Right kidney (tissue), 1 donor: ENCODE measurements around the gene PCBP3.
"Not testable (repeated sequence)": the region's sequence is repeated elsewhere in the genome, so short reads cannot be mapped to it uniquely, and the experiment has no call there.

Experiments
- DNase-seq: peaks from one replicate; pipeline ENCODE4 v3.0.0-alpha.2; 2016

Gene PCBP3

DNA sequence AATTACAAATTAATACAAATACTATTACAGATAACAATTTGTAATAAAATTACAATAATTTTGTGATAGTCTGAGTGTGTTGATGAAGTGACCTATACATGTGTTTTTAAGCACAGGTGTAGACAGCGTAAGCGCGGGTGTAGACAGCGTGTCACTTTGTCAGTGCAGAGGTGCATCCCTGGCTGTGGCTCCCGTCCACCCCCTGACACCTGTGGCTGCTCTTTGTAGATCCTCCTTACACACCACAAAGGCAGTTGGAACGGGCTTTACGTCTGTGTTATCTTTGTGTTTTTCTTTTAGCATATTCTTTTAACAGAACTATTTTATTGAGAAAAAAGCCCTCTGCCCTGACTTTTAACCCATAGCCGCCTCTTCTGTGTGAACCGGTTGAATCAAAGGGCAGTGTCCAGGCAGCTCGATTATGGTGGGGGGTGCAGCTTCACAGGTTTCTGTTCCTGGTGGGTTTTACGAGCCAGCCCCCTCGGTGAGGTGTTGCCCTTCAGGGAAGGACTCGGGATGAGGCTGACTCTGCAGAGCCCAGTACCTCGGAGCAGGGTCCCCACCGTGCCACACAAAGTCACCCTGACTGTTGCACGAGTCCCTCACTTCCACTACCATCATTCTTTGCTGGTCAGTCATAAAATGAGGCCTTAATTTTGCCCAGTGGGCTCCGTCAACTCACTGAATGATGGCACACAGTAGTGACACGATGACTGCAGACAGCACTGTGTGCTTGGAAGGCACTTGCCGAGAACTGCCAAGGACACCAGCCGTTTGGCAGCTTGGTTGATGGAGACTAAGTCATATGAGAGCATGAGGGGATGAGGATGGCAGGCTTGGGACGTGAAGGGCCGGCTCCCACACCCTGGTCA lies 251.6 kb downstream of the PCBP3 start:
- no peak for DNase-seq

DNA sequence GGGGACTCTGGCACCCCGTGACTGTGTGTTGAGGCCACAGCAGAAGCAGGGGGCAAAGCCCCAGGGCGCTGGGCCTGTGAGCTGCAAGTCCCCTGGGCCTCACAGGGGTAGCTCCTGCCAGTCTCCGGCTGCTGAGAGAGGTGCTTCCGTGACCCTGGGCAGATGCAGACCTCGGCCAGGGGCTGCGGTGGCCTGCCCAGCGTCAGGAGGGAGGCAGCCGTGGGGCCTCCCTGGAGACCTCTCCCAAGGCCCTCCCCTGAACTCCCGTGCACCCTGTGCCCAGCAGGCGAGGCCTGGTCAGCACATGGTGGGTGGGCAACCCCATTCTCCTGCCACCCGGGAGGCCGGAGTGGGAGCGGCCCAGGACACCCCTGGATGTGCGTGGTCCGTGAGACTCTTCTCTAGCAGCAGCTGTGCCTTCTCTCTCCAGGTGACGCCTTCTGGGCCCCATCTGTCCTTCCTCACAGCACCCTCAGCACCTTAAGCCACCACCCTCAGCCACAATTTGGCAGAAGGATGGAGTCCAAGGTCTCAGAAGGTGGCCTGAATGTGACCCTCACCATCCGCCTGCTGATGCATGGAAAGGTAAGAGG lies 252.3 kb downstream of the PCBP3 start:
- no peak for DNase-seq

GRCh38 chr21:45896431-45896830 lies 252.9 kb downstream of the PCBP3 start:
- DNase-seq, result not testable (repeated sequence)

DNA sequence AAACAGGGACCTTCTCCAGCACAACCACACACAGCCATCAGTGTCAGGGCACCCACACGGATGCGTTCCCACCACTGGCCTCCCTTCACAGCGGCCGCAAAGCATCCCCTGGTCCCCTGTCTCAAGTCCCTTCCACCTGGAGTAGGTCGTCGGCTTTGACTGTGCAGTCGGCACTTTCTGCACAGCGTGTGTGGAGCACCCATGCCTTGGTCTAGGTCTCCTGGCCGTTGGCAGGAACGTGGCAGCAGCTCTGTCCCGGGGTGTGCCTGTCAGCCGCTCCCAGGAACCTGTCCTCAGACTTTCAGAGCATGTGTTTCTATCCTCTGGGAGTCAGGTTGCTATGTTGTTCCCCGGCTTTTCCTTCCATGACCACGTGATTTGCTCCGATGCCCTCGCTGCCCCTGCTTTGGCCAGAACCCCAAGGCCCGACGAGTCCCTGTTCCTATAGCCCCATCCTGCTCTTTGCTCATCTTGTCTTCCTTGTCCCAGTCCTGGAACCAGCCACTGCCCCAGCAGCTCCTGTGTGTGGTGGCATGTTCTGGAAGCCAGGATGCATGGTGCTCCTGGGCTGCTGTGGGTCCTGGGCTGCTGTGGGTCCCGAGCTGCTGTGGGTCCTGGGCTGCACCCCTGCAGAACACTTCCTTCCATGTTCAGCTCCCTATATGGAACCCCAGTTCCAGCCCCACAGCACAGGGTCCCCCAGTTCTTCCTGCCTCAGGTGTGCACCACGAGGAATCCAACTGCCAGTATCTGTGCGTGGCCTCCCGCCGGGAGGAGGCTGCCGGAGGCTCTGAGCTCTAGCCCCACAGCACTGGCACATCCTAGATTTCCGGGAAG lies 253.9 kb downstream of the PCBP3 start:
- no peak for DNase-seq

GRCh38 chr21:45898028-45898350 lies 254.5 kb downstream of the PCBP3 start:
- no peak for DNase-seq

GRCh38 chr21:45898781-45899180 lies 255.3 kb downstream of the PCBP3 start:
- DNase-seq, result no peak

DNA sequence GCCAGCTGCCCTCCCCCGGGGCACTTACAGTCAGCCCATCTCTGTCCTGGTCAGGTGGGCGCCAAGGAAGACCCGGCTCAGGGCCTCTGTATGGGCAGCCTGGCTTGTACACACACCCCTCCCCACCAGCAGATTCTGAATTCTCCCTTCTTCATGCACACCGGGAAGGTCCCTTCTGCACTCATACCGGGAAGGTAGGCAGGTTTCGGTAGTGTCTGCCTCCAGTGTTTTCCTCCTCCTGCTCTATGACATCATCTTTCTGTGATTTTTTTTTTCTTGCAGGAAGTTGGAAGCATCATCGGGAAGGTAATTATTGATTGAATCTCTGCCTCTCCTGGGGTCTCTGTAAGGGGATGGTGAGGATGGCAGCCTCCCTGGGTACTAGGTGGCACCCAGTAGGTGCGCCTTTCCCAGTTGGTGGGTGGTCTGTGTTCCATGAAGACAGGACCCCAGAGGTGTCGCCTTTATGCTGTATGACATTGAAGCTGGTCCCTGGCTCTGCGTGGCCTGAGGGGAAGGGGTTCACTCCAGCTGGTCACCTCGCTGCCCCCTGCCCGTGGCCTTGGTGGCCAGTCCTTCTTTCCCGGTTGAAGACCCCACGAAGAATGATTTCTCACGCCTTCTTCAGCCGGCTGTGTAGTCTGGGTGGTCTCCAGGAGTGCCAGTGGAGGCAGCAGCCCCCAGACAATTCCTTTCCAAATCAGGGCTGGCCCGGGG lies 255.9 kb downstream of the PCBP3 start:
- no peak for DNase-seq

DNA sequence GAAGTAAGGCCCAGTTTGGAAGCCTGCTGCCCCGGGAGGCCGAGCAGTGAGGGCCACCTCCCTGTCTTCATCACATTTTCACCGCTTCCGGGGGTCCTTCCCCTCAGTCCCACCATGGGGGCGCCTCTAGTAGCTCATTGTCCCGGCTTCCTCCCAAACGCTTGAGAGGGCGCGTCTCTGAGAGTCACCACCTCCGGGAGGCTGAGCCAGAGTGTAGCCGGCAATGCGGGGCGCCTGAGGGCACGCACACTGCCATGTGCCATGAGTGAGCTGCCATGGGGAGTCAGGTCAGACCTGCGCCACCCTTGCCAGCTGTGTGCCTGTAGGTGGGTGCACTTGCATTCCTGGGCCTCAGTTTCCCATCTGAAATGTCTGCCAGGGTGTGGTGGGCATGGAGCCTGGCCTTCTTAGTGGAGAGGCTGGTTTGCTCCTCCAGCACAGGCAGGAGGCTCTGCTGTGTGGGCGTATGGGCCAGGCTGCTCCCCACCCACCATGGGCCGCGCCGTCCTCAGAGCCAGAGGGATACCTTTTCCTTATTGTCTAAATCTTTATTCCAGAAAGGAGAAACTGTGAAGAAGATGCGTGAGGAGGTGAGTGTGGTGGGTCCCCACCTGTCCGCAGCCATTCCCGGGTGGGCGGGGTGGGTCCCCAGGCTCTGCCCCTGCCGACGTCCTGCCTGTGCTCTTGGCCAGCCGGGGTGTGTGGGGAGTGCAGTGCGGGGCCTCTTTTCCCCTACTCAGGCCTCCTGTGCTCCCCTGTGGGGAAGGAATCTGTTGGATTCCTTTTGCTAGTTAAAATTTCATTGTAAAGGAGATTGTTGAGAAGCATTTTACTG lies 256.7 kb downstream of the PCBP3 start:
- no peak for DNase-seq

GRCh38 chr21:45901061-45901690 lies 257.7 kb downstream of the PCBP3 start:
- no peak for DNase-seq

DNA sequence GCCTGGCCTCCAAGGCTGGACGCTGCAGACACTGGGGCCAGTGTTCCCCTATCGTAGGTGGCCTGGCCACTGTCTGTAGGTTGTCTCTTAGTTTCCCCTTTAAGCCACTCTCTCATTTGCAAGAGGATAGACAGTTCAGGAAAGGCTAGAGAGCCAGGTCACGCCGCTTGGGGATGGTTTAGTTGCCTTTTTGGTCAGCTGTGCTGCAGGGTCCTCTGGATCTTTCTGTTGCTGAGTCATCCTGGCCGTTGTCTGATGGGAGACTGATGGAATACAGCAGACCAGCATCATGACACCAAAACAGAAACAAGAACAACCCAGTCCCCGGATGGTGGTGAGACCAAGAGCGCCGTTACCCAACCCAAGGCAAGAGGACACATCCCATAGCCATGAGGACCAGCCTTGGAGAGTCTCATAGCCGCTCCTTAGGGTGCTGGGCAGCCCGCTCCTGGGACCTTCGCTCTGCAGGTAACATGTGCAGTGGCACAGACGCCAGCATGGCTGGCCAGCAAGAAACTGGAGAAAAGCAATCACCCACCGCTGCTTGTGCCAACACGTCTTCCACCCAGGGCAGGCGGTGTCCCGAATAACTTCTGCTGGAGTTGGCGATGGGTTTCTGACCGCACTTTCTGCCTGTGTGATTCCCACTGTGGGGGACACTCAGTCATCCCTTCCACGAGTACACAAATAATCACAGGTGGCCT lies 258.9 kb downstream of the PCBP3 start:
- no peak for DNase-seq

DNA sequence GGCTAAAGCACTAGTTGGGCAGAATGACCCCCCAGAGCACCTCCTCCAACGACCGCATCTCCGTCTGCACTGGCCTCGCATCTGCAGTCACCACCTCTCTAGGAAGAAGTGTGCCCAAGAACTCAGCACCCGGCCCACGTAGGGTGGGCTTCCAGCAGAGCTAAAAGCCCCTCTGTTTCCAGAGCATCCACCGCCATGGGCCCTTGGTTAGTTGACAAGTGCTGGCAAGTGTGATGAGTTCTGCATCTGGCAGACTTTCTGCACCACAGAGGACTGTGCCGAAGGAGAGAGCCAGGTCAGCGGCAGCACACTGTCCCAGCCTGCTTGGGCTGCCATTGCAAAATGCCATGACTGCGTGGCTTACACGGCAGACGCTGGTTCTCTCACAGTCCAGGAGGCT lies 261.7 kb downstream of the PCBP3 start:
- DNase-seq, result no peak

DNA sequence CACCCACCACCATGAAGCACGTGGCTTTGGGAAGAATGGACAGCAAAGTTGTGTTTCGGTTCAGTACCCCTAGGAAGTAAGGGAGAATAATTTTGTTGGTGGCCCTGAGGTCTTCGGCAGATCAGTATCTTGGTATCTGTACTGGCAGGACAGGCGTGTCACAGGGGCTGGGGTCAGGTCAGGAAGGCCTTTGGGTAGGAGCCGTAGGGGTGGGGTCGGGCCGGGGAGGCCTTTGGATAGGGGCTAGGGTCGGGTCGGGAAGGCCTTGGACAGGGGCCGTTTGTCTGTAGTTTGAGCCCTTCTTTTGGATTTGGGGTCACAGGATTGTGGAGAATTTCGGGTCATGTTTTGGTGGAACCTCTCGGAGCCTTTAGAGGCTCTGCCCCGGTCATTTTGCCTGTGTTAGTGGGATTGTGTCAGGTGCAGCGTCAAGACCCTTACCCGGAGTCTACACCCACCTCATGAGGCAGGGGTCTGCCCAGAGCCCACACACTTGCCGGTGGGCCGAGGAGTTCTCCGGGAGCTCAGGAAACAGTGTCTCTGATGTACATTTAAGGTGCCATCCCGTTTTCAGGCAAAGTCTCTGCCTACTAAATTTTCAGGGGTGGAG lies 262.8 kb downstream of the PCBP3 start:
- no peak for DNase-seq

DNA sequence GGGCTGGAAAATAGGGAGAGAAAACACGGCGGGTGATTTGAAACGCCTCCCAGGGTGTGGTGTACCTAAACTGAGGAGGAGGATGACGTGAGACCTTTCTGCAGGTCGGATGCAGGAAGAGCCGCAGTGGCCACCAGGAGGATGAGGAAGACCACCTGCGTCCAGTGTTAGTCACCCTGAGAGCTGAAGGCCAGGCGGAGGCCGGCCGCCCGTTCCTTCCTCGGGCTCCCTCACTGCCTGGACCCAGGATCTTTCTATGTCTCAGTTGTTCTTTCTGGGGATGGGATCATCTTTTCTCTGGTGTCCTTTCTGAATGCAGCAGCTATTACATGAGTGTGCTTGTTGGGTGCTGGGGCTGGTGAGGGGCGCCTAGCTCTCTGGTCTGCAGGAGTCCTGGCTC lies 263.3 kb downstream of the PCBP3 start:
- no peak for DNase-seq

- DNase-seq, result no peak
Observed at GRCh38 chr21:45908536-45909237, 265.2 kb downstream of the PCBP3 start.

GRCh38 chr21:45909238-45909988 lies 265.9 kb downstream of the PCBP3 start:
- DNase-seq, result no peak

GRCh38 chr21:45910155-45910547 lies 266.6 kb downstream of the PCBP3 start:
- DNase-seq, result no peak

GRCh38 chr21:45910548-45911221 lies 267.2 kb downstream of the PCBP3 start:
- DNase-seq, result no peak

- DNase-seq, result no peak
Observed at GRCh38 chr21:45911806-45912325, 268.3 kb downstream of the PCBP3 start.
